Left ventricle myocardium inferior (tissue), 1 donor: ENCODE measurements around the gene DGCR2. TPM values are rescaled to one million over a fixed set of nuclear protein-coding genes. Genes with fewer than 3 reads are reported as not detected.

Experiments
- DNase-seq: peaks from one replicate; pipeline ENCODE4 v3.0.0-alpha.2; 2020
- H3K27ac ChIP-seq: fragments of 200-600 bp; replicated peaks from 2 replicates; pipeline ENCODE4 v1.8.0; 2021
- H3K27me3 ChIP-seq: fragments of 200-600 bp; 2 replicates; pipeline ENCODE4 v1.8.0; 2021; ENCODE audit warnings: low read depth
- H3K36me3 ChIP-seq: fragments of 200-600 bp; 2 replicates; pipeline ENCODE4 v1.8.0; 2021
- H3K4me1 ChIP-seq: fragments of 200-600 bp; 2 replicates; pipeline ENCODE4 v1.8.0; 2021
- H3K4me3 ChIP-seq: fragments of 200-600 bp; 2 replicates; pipeline ENCODE4 v1.8.0; 2021; ENCODE audit warnings: mild to moderate bottlenecking, moderate library complexity
- H3K9me3 ChIP-seq: fragments of 200-600 bp; replicated peaks from 2 replicates; pipeline ENCODE4 v1.8.0; 2021
- CTCF ChIP-seq: fragments of 200-600 bp; IDR thresholded peaks from 2 replicates; pipeline ENCODE4 v1.8.0; 2021; ENCODE audit warnings: antibody characterized with exemption, mild to moderate bottlenecking, borderline replicate concordance
- intact Hi-C: fragments of 100-400 bp; cut with micrococcal nuclease; formaldehyde crosslinking; loops from one replicate; pipeline ENCODE4 v1.11.0; 2022
- total RNA-seq: library from RNA; stranded (reverse); fragmentation: NEBNext Ultra II Directional; extraction: Animal tissue kit (Norgen Biotek cat#: 25700); gene quantifications from one replicate; pipeline ENCODE4 v1.2.1, GENCODE V29; 2021
- donor health status: DM: no; HTN: yes; CAD: no; lungs with severe emphysema.

Gene DGCR2
- total RNA-seq, 1 donor from 2014 or later, result 33.0 TPM

GRCh38 chr22:19045094-19045493 is 77.1 kb downstream of the DGCR2 start:
- no peak for TF ChIP-seq CTCF
- Histone ChIP-seq H3K4me1 (peaks cover 6% of the 10 kb centered on the region), H3K9me3 (no peaks in the 10 kb centered on the region), H3K4me3 (no peak overlapping the region), H3K36me3 (peaks cover 98% of the 10 kb centered on the region), H3K27me3 (no peaks in the 10 kb centered on the region), H3K27ac (no peak overlapping the region)
- no peak for DNase-seq
- intact Hi-C loops, result no loop called here

DNA sequence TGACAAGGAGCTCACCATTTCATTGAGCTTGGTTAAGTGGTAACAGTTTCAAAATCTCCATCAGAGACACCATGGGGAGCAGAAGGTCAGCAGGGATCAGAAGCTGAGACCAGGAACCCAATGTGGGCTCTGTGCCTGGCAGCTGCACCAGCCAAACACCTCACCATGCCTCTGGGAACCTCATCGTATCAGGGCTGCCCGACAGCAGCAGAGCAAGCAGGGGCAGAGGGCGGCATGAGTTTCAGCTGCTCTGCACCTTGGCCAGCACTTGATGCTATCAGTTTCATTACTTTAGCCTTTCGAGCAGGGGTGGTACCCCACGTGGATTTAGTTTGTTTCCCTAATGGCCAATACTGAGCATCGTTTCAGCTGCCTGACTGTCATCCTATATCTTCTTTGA is 77.8 kb downstream of the DGCR2 start:
- no peak for TF ChIP-seq CTCF
- Histone ChIP-seq H3K36me3 (peaks cover 100% of the 10 kb centered on the region), H3K4me3 (no peak overlapping the region), H3K9me3 (no peaks in the 10 kb centered on the region), H3K4me1 (peaks cover 6% of the 10 kb centered on the region), H3K27ac (no peak overlapping the region), H3K27me3 (no peaks in the 10 kb centered on the region)
- intact Hi-C loops, result no loop called here
- DNase-seq, result no peak

- no peak overlapping the region for H3K4me3 ChIP-seq
- no peaks in the 10 kb centered on the region for H3K27me3 ChIP-seq
- intact Hi-C loops, result no loop called here
- peaks cover 6% of the 10 kb centered on the region for H3K4me1 ChIP-seq
- no peak for TF ChIP-seq CTCF
- no peak for DNase-seq
- H3K36me3 ChIP-seq, result peaks cover 100% of the 10 kb centered on the region
- no peak overlapping the region for H3K27ac ChIP-seq
- no peaks in the 10 kb centered on the region for H3K9me3 ChIP-seq
Observed at GRCh38 chr22:19043121-19044085, 78.8 kb downstream of the DGCR2 start.

GRCh38 chr22:19042285-19043120 is 79.7 kb downstream of the DGCR2 start:
- Histone ChIP-seq H3K9me3 (no peaks in the 10 kb centered on the region), H3K4me3 (no peak overlapping the region), H3K4me1 (peaks cover 6% of the 10 kb centered on the region), H3K27ac (no peak overlapping the region), H3K27me3 (no peaks in the 10 kb centered on the region), H3K36me3 (peaks cover 100% of the 10 kb centered on the region)
- no peak for TF ChIP-seq CTCF
- intact Hi-C loops, result no loop called here
- no peak for DNase-seq

DNA sequence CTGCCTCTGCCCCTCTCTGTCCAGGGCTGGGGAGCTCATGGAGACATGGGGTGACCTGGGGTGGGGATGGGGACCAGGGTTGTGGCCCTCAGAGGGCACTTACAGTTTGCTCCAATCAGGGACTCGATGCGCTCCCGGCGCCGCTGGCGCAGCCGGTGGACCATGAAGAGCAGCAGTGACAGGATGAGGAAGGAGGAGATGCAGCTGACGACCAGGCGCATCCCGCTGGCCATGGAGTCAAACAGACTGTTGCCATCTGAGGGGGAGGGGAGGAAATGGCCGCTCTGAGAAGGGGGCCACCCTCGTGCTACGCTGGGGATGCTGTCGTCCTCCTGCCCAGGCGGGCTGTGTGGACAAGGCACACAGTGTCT is 80.5 kb downstream of the DGCR2 start:
- Histone ChIP-seq H3K27ac (no peak overlapping the region), H3K4me3 (no peak overlapping the region), H3K27me3 (no peaks in the 10 kb centered on the region), H3K36me3 (peaks cover 92% of the 10 kb centered on the region), H3K9me3 (no peaks in the 10 kb centered on the region), H3K4me1 (peaks cover 6% of the 10 kb centered on the region)
- intact Hi-C loops, result no loop called here
- no peak for TF ChIP-seq CTCF
- no peak for DNase-seq
